GM21723 (cell line): Measurements from ENCODE around the gene KCTD20.

ENCODE experiments used
- ATAC-seq: cut with Tn5 transposase; IDR thresholded peaks from one replicate; pipeline ENCODE4 v1.9.1; 2021; ENCODE audit warnings: mild to moderate bottlenecking, moderate library complexity; ENCODE audit not compliant: unreplicated experiment

Gene KCTD20

DNA sequence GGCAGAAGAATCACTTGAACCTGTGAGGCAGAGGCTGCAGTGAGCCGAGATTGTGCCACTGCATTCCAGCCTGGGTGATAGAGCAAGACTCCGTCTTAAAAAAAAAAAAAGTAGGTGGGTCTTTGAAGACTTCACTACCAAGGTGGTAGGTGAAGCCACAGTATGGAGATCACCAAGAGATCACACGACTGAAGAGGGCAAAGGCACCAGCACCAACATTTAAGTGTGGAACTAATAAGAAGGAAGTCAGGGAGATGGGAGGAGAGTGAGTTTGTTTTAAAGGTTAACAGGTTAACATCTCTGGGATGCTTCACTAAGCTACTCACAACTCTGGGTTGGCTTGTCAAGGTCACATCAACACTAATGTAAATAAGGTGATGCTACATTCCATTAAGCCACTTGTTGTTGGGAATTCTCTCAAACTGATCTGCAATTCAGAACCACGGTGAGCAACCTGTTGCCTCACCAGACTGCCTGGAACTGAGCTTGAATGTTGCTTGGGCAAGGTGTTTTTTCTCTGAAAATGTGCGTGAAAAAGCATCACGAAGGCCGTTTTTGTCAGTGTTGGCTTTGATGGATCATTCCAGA is 48.7 kb downstream of the KCTD20 start:
- ATAC-seq = no peak

- ATAC-seq = no peak
These were observed 49.3 kb downstream of the KCTD20 start for GRCh38 chr6:36492092-36492491.

DNA sequence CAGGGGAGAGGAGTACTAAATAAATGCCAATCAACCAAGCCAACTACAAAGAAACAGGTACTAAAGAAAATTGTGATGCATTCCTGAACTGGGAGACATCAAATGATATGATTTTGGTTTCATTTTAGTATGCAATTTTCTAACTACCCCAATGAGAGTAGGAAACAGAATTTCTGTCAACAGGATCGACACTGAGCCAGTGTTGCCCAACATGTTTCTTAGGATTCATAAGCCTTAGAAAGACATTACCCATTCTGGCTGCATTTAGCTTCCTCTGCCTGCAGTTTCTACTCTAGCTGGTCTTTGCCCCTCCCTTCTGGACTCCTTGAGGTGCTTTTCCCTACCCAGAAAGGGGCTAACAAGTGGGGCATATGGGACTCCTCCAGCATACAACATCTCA is 49.8 kb downstream of the KCTD20 start:
- no peak for ATAC-seq

DNA sequence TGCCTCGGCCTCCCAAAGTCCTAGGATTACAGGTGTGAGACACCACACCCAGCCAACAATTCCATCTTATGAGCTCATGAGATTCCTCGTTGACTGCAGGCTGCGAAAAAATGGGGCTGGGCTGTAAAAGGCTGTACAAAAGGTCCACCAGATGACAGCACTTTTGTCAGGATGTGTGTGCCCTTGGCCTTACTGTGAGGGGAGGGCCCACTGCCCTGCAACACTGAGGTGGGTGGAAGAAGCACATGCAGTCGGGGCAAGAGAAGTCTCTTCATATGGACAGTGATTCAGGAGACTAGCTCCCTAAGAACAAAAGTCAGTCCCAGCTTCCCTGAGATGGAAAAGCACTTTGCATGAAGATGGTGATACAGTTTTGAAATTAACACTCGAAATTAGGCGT is 50.5 kb downstream of the KCTD20 start:
- no peak for ATAC-seq

DNA sequence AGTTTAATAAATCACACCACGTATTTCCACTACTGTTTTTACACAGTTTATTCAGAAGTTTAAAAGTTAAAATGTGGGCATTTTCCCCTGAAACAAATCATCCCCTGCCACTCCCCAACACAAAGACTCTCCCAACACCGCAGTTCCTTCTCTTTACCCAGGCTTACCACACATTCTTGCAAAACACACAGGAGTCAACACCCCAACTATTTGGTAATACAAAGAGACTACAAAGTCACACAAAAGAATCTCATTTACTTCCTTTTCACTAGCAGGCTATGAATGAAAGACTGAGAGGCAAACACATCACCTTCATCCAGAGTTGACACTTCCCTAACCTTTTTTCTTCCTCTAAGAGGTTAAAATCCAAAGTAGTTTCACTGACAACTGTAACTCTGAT is 51.1 kb downstream of the KCTD20 start:
- ATAC-seq = no peak

- no peak for ATAC-seq
These were observed 52.3 kb downstream of the KCTD20 start for GRCh38 chr6:36495086-36495485.

- ATAC-seq = no peak
These were observed 57.1 kb downstream of the KCTD20 start for GRCh38 chr6:36499918-36500317.

DNA sequence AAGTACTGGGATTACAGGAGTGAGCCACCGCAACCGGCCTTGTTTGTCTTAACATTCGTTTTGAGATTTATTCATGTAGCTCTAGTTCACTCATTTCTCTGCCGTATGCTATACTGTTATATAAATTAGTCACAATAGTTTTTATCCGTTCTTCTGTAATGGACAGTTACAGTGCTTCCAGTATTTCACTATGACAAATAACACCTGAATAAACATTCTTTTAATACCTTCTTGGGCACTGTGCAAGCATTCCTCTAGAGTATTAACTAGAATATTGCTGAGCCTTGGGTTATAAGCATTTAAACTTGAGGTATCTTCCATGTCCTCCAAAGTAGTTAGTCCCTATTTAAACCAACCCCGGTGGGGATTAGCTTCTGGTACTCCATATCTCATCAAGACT is 58.9 kb downstream of the KCTD20 start:
- no peak for ATAC-seq

DNA sequence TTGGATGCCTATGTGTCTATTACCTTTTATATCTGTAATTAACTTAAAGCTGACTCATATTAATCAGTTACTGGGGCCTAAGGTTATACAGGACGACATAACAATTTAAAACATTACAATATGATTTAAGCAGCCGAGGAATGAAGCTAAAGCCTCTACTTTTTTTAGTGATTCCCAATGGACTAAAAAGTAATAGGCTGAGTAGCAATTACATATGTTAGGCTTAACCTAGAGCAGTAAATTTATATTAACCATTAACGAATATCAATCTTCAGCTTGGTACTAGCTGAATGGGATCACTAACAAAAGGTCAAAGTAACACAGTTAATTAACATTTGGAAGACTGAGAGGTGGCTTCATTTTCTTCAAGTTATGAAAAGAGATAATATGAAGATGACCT is 61.4 kb downstream of the KCTD20 start:
- no peak for ATAC-seq

- ATAC-seq = no peak
These were observed 62.2 kb downstream of the KCTD20 start for GRCh38 chr6:36504982-36505381.

DNA sequence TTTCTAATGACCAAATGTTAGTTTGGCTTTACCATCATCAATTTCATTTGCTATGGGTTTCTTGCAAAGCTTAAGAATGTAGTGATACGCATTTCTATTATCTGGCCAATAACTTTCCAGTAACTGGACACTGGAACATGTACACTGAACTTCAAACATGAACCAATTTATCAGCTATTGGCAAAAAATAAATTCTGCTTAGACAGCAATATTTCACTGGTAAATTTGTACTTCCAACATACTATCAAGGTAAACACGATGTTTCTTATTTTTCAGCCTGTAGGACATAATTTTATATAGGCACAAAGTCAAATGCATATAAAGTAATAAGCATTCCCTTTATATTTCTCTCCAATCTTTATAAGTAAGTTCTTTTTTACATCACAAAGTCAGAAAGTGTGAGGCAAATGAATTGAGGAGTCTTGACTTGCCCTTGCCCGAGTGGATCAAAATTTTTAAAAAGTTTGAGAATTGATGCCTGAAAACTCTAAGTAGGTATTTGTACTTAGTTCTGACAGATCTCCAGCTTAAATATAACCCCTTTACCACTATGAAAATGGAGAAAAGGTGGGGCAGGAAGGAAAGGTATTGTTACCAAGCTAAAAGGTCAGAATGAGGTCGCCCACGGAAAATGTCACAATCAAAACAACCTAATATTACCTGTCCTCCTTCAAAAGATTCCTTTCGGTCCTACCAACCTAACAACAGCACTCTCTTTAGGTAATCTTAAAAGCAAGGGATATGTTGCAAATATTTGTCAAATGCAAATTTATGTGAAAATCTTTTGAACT is 63.1 kb downstream of the KCTD20 start:
- ATAC-seq = no peak

DNA sequence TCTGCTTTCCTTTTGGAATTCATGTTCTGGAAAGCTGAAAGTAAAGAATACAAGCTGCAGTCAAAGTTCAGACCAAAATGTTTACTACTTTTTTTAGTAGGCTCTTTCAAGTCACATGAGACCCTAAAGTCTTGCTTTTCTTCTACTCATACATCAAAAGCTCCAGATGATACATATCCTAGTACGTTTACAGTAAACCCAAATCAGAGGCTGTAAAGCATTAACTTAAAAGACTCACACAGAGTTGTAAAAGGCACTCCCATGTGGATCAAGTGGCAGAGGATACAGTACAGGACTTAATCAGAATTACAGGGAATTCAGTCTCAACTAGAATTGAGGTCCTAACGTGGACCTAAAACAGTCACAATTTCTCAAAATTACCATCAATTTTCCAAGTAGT is 63.8 kb downstream of the KCTD20 start:
- no peak for ATAC-seq

DNA sequence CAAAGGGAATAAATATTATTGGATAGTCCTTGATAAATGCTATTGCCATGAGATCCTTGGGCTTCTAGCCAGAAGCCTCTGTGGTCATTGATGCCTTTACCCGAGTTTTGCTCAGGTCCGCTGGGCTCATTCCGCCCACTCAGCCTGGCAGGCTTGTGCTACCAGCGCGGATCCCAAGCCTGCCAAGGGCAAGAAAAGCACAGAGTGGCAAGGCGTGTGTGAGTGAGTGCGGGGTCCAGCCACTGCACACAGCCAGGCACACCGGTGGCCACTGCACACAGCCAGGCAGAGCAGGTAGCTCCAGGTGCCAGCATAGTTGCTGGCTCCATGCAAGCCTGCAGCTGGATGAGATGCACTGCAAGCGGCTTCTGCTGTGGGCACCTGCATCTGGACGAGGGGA is 65.7 kb downstream of the KCTD20 start:
- no peak for ATAC-seq

DNA sequence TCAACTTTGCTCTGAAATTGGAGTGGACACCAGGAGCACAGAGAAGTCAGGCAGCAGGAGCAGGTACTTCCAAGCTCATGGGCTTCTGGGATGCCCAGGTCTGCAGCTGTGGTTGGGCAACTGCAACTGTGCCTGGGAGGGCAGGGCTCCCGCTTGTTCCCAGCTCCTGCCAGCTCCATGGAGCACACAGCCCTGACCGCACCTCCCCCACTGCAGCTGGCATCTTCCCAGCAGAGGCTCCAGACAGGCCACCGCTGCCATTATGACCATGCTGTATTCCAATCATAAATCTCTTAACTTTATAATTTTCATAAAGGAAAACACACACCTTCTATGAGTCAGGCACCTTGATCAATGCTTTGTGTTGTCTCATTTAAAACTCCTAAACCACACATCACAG is 67.6 kb downstream of the KCTD20 start:
- no peak for ATAC-seq

DNA sequence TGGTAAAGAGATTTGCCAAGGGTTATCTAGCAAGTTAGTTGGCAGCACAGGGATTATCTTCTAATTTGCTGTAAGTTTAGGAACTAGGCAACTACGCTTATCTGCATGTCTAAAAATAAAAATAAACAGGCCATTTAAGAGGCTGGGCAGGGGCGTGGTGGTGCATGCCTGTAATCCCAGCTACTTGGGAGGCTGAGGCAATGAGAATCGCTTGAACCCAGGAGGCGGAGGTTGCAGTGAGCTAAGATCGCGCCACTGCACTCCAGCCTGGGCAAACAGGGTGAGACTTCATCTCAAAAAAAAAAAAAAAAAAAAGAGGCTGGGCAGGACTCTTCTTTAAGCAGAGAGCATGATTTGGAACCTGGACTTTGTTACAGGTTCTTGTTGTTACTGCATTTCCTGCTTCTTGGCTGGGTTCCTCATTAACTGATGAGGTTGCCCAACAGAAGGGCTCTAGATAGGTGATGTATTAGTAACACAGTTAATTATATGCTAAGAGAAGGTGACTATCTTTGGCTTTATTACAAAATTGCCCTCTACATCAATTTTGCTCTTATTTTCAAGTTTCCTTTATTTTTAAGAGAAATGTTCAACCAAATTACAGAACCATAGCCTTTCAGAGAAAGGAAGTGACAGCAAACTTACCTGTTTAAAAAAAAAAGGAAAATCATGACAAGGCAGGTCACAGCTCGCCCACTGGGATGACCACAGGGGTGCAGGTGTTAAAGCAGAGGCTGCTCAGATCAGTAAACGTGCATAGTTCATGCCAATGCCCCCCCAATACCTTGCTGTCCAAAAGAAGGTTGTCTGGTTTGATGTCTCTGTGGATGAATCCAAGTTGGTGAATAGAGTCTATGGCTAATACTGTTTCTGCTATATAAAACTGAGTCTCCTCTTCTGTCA is 72.0 kb downstream of the KCTD20 start:
- no peak for ATAC-seq

DNA sequence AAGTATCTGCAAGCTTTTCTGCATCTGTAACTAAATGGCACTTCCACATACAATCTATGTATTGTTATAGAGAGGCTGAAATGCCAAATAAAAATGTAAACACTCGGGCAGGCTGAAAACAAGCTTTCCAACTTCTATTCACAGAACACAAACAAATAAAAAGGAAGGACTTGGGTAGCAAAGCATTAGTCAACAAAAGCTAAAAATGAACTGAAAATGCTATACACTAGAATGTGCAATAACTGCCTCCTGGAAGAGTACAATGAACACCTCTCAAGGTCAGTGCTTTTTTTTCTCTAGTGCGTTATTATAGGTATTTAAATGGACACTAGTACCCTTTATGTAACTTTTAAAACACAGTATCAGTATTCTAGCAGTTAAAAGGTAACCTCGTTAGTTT is 73.0 kb downstream of the KCTD20 start:
- ATAC-seq = no peak

- no peak for ATAC-seq
These were observed 73.8 kb downstream of the KCTD20 start for GRCh38 chr6:36516559-36516958.

GRCh38 chr6:36516988-36517387 is 74.2 kb downstream of the KCTD20 start:
- no peak for ATAC-seq

DNA sequence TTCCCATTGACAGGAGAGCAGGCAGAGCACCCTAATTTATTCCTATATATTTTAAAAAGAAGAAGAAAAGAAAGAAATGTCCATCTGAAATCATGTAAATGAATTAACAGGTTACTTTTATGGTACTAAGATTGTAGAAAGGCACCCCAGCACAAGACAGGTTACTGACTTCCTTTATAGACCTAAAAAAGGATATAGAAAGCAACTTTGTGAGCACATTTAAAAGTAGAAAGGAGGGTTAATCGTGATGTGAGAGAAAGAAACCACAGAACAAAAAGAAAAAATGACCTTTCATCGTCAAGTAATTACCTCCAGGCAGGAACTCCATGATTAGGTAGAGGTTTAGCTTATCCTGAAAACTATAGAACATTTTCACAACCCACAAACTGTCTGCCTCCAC is 74.6 kb downstream of the KCTD20 start:
- no peak for ATAC-seq

DNA sequence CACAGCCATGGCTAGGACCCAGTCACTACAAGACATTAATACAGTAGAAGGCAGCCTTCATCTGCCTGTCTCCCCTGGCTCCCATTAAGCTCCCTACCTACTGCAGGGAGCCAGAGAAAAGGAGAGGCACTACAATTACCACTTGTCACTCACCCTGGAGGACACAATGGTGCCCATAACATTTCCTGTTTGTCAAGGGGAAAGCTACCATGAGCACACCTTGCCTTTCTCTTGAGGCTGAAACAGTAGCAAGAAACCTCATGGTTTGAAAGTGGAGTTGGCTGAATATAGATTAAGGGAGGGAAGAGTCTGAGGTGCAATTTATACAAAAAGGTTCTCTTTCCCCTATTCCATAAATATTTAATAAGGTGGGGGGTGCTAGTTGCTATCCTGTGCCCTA is 76.6 kb downstream of the KCTD20 start:
- ATAC-seq = no peak

DNA sequence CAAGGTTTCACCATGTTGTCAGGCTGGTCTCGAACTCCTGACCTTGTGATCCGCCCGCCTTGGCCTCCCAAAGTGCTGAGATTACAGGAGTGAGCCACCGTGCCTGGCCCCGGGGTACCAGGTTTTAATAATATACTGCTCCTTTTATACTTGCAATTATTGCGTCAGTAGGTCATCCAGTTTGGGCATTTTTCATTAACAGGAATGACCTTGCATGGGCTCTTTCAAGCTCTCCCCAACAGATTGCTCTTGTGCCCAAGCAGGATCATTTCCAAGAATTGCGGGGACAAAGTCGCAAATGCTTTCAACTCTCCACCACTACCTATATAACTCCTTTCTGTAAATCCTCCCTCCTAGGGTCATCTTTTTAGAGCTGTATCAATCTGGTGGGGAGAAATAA is 80.7 kb downstream of the KCTD20 start:
- no peak for ATAC-seq
